ENCODE results near the gene GLS.

- TF ChIP-seq CTCF (IDR thresholded peaks at IDR 0.05) (no peak), POLR2AphosphoS5 (IDR thresholded peaks at IDR 0.05; ENCODE audit: insufficient read depth in 1 of 2, low read depth in 1 of 2) (no peak), POLR2A (IDR thresholded peaks at IDR 0.05) (no peak)
These were observed 25.9 kb upstream of the GLS start for GRCh38 chr2:190854726-190855125.

All from vagina (tissue), 2 donors.